Gastroesophageal sphincter (tissue), 4 donors: Measurements from ENCODE around the gene AIMP1. TPM values are rescaled to one million over a fixed set of nuclear protein-coding genes. Genes with fewer than 3 reads are reported as not detected.

Experiments
- ATAC-seq: fragments of 150-250 bp; one replicate; pipeline ENCODE4 v1.9.1; 2016; ENCODE audit warnings: mild to moderate bottlenecking, moderate library complexity
- H3K27ac ChIP-seq, 4 donors: fragments of 200-600 bp; sonication (generic) in 3 of 4; 1 replicate in 3 of 4; 2 replicates in 1 of 4; pipeline ENCODE4 v1.5.1; 2016 to 2019
- H3K27me3 ChIP-seq: fragments of 200-600 bp; sonication (generic); one replicate; pipeline ENCODE4 v1.5.1; 2019
- H3K36me3 ChIP-seq, 2 donors: fragments of 200-600 bp; sonication (generic); one replicate each; pipeline ENCODE4 v1.5.1; 2019; ENCODE audit warnings: control low read depth in 1 of 2
- H3K4me1 ChIP-seq, 3 donors: fragments of 200-600 bp; sonication (generic); 1 replicate in 2 of 3; 2 replicates in 1 of 3; pipeline ENCODE4 v1.5.1; 2016 to 2019; ENCODE audit warnings: control low read depth in 2 of 3
- H3K4me3 ChIP-seq, 2 donors: fragments of 200-600 bp; sonication (generic); one replicate each; pipeline ENCODE4 v1.5.1; 2019; ENCODE audit warnings: mild to moderate bottlenecking in 1 of 2, moderate library complexity in 1 of 2
- H3K9me3 ChIP-seq, 3 donors: fragments of 200-600 bp; sonication (generic); one replicate each; pipeline ENCODE4 v1.5.1; 2017 to 2019; ENCODE audit warnings: control low read depth in 2 of 3
- EP300 ChIP-seq: sonication (generic); formaldehyde crosslinking; IDR thresholded peaks from one replicate; pipeline ENCODE4 v1.6.1; 2017; ENCODE audit warnings: antibody characterized with exemption, mild to moderate bottlenecking
- POLR2A ChIP-seq, 2 donors: fragments of 450-650 bp; IDR thresholded peaks; one replicate each; pipeline ENCODE4 v1.6.1; 2017; ENCODE audit warnings: antibody characterized with exemption in 2 of 2, mild to moderate bottlenecking in 2 of 2, moderate library complexity in 1 of 2
- POLR2AphosphoS5 ChIP-seq: sonication (generic); formaldehyde crosslinking; IDR thresholded peaks from one replicate; pipeline ENCODE4 v1.6.1; 2017; ENCODE audit warnings: antibody characterized with exemption
- WGBS, 2 donors: methylation state at CpG; one replicate each; pipeline ENCODE4 v1.1.5; 2018; ENCODE audit warnings: low coverage in 1 of 2; 5-methylcytosine and 5-hydroxymethylcytosine counted together
- total RNA-seq, 4 donors: library from RNA; depleted of rRNA; stranded (reverse); fragments of >200 nt; gene quantifications; one replicate each; pipeline ENCODE4 v1.1.0, GENCODE V29; 2016
- TF ChIP-seq, protein P1 (sequence below), 4 experiments: fragments of 200-600 bp in 2 of 4; fragments of 450-650 bp in 2 of 4; sonication (generic) in 1 of 4; IDR thresholded peaks; one replicate each; pipeline ENCODE4 v1.5.1; 2017 to 2019; ENCODE audit warnings: antibody characterized with exemption in 4 of 4, mild to moderate bottlenecking in 2 of 4, moderate library complexity in 2 of 4

Gene AIMP1
- total RNA-seq, 4 donors from 2014 or later = 29.7 to 34.7 (median 33.2) TPM

DNA sequence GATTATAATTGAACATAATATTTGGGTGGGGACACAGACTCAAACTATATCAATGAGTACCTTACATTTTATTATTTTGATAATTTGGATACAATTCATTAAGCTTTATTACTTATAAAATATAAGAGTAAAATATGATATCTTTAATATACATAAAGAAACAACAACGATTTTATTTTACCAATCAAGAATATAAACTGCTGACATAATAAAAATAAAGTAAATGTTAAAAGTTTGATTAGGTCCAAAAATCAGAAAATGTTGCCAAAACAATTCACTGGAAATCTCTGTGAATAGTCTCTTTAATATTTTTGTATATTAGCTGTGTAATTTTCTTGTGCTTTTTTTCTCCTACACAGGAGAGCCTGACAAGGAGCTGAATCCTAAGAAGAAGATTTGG is 30.8 kb downstream of the AIMP1 start:
- Histone ChIP-seq H3K9me3 (no peaks in the 10 kb centered on the region), H3K4me1 (peaks cover 0 to 12% (median 0%) of the 10 kb centered on the region in 3 donors), H3K36me3 (peaks cover 4 to 45% of the 10 kb centered on the region in 2 donors), H3K27ac (no peak overlapping the region), H3K4me3 (no peak overlapping the region), H3K27me3 (no peaks in the 10 kb centered on the region)
- TF ChIP-seq POLR2AphosphoS5 = no peak
- TF ChIP-seq, protein P1, sequence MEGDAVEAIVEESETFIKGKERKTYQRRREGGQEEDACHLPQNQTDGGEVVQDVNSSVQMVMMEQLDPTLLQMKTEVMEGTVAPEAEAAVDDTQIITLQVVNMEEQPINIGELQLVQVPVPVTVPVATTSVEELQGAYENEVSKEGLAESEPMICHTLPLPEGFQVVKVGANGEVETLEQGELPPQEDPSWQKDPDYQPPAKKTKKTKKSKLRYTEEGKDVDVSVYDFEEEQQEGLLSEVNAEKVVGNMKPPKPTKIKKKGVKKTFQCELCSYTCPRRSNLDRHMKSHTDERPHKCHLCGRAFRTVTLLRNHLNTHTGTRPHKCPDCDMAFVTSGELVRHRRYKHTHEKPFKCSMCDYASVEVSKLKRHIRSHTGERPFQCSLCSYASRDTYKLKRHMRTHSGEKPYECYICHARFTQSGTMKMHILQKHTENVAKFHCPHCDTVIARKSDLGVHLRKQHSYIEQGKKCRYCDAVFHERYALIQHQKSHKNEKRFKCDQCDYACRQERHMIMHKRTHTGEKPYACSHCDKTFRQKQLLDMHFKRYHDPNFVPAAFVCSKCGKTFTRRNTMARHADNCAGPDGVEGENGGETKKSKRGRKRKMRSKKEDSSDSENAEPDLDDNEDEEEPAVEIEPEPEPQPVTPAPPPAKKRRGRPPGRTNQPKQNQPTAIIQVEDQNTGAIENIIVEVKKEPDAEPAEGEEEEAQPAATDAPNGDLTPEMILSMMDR (IDR thresholded peaks at IDR 0.05) = no peak
- TF ChIP-seq EP300 = no peak
- no peak for TF ChIP-seq POLR2A (IDR thresholded peaks at IDR 0.05)
- 69 to 100% methylated on average over 1 of the region's 1 CpG for WGBS, 2 donors
- no peak for ATAC-seq

DNA sequence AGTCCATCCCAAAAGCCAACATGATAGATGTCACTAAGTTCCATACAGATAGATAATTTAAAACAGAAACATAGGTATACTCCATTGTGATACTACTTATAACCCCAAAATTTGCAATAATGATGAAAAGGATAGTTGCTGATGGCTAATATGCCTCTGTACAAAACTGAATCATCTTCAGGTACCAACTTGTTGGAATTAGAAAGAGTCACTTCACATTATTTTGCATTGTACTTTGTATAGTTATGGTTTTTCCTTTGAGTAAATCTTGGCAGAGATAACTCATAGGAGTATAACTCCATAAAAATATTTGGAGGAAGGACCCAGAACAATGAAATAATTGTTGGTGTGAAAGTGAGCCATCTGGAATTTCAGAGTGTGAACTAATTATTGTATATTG is 34.7 kb downstream of the AIMP1 start:
- Histone ChIP-seq H3K9me3 (no peaks in the 10 kb centered on the region), H3K27me3 (no peaks in the 10 kb centered on the region), H3K27ac (no peak overlapping the region), H3K4me1 (no peaks in the 10 kb centered on the region), H3K4me3 (no peak overlapping the region), H3K36me3 (peaks cover 4 to 55% of the 10 kb centered on the region in 2 donors)
- ATAC-seq = no peak
- no peak for TF ChIP-seq POLR2A (IDR thresholded peaks at IDR 0.05)
- no peak for TF ChIP-seq EP300
- TF ChIP-seq POLR2AphosphoS5 = no peak
- TF ChIP-seq, protein P1 (IDR thresholded peaks at IDR 0.05) = no peak

GRCh38 chr4:106353786-106354185 is 37.4 kb downstream of the AIMP1 start:
- H3K27ac ChIP-seq = no peak overlapping the region
- H3K27me3 ChIP-seq = no peaks in the 10 kb centered on the region
- no peak for TF ChIP-seq POLR2A (IDR thresholded peaks at IDR 0.05)
- no peak for TF ChIP-seq EP300
- TF ChIP-seq POLR2AphosphoS5 = no peak
- TF ChIP-seq, protein P1 (IDR thresholded peaks at IDR 0.05) = no peak
- no peak overlapping the region for H3K4me3 ChIP-seq
- WGBS, 2 donors = 100% methylated on average over 1 of the region's 1 CpG
- no peaks in the 10 kb centered on the region for H3K4me1 ChIP-seq
- H3K36me3 ChIP-seq = peaks cover 0 to 32% of the 10 kb centered on the region in 2 donors
- no peak for ATAC-seq
- H3K9me3 ChIP-seq = no peaks in the 10 kb centered on the region

- no peaks in the 10 kb centered on the region for H3K4me1 ChIP-seq
- H3K4me3 ChIP-seq = no peak overlapping the region
- no peak overlapping the region for H3K27ac ChIP-seq
- no peaks in the 10 kb centered on the region for H3K9me3 ChIP-seq
- 40 to 41% methylated on average over 3 to 4 of the region's 4 CpGs for WGBS, 2 donors
- no peaks in the 10 kb centered on the region for H3K27me3 ChIP-seq
- TF ChIP-seq POLR2AphosphoS5 (no peak), POLR2A (IDR thresholded peaks at IDR 0.05) (no peak), EP300 (no peak)
- TF ChIP-seq, protein P1 (IDR thresholded peaks at IDR 0.05) = no peak
- ATAC-seq = no peak
- H3K36me3 ChIP-seq = peaks cover 0 to 23% of the 10 kb centered on the region in 2 donors
These were observed 38.8 kb downstream of the AIMP1 start for GRCh38 chr4:106355193-106355592.

DNA sequence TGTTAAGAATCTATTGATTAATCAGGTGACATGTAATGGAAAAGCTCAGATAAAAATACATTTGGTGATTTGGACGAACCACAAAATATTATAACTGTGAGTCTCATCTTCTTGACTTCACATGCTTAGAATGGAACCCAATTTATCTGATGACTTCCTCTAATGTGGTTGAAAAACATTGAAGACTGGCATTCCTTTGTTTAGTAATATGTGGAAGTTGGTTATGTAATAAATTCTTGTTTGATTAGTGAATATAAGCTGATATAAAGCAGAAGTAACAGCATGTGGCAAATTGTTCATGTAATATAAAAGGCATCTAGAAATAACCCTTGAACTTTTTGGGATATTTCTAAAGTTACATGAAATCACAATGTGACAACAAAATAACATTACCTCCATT is 42.5 kb downstream of the AIMP1 start:
- no peak for ATAC-seq

More for the DNA sequence above, 42.5 kb downstream of the AIMP1 start:
- Histone ChIP-seq H3K27me3 (no peaks in the 10 kb centered on the region), H3K36me3 (no peaks in the 10 kb centered on the region), H3K4me3 (no peak overlapping the region), H3K9me3 (no peaks in the 10 kb centered on the region), H3K27ac (no peak overlapping the region), H3K4me1 (no peaks in the 10 kb centered on the region)
- TF ChIP-seq EP300 = no peak
- TF ChIP-seq, protein P1 (IDR thresholded peaks at IDR 0.05) = no peak
- no peak for TF ChIP-seq POLR2A (IDR thresholded peaks at IDR 0.05)
- no peak for TF ChIP-seq POLR2AphosphoS5
- 62 to 100% methylated on average over 1 of the region's 1 CpG for WGBS, 2 donors
